HL-60 (cell line): ENCODE data around the gene C14orf132.

Experiments
- DNase-seq, 2 experiments: peaks; one replicate each; pipeline ENCODE4 v3.0.0-alpha.2; 2010 to 2020; ENCODE audit warnings: low read depth in 1 of 2, low spot score in 1 of 2
- H3K27ac ChIP-seq: fragments of 250-450 bp; sonication (Bioruptor Pico); replicated peaks from 2 replicates; pipeline ENCODE4 v1.5.1; 2020; ENCODE audit warnings: mild to moderate bottlenecking, moderate library complexity
- H3K27me3 ChIP-seq: fragments of 250-450 bp; sonication (Bioruptor Pico); 2 replicates; pipeline ENCODE4 v1.5.1; 2021; ENCODE audit warnings: mild to moderate bottlenecking, moderate library complexity; ENCODE audit not compliant: insufficient read depth, poor library complexity, severe bottlenecking
- H3K4me3 ChIP-seq: replicated peaks from 2 replicates; pipeline ENCODE4 v1.5.1; 2011; ENCODE audit warnings: mild to moderate bottlenecking, control low read depth, low read length; ENCODE audit not compliant: insufficient read depth
- GABPA ChIP-seq: IDR thresholded peaks from 2 replicates; pipeline ENCODE4 v1.6.1; 2012; ENCODE audit warnings: low read depth
- POLR2AphosphoS5 ChIP-seq: IDR thresholded peaks from 2 replicates; pipeline ENCODE4 v1.6.1; 2012; ENCODE audit warnings: low read depth
- SPI1 ChIP-seq: IDR thresholded peaks from 2 replicates; pipeline ENCODE4 v1.6.1; 2012; ENCODE audit warnings: low read depth, mild to moderate bottlenecking, borderline replicate concordance
- TF ChIP-seq, protein P1 (sequence below): IDR thresholded peaks from 2 replicates; pipeline ENCODE4 v1.6.1; 2012; ENCODE audit warnings: low read depth; ENCODE audit not compliant: insufficient replicate concordance
- TF ChIP-seq, protein P2 (sequence below): IDR thresholded peaks from one replicate; pipeline ENCODE4 v1.5.1; 2011; ENCODE audit warnings: low read length, control low read depth, inconsistent platforms; ENCODE audit not compliant: insufficient read depth

The C14orf132 gene

DNA sequence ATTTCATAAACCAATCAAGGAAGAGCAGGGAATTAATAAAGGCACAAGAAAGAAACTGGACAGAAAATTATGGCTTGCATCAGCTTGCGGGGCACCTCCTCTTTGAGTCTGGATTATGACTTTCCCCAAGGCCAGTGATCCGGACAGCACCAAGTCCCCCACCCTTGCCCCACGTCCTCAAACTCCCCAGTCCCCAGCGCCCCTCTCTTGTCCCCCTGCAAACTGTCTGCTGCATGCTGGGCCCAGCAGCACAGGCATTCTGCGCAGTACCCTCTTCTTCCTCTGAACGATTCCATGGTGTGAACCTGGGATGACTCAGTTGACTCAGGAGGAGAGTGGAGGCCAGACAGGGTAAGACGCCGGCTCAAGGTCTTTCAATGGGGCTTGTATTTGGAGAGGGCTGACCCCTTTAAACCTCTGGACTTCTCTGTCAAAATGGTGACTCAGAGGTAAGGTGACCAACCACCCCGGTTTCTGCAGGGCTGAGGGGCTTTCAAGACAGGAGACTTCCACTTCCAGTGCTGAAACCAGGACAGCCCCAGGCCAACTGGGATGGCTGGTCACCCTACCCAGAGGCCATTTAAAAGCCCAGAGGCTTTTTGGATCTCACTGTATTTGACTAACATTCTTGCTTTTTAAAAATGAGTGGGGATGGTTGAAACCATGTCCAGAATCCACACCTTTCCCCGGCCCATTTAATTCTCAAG, 13.5 kb downstream of the C14orf132 start:
- no peak overlapping the region for H3K4me3 ChIP-seq
- no peak for DNase-seq
- no peak for TF ChIP-seq POLR2AphosphoS5
- TF ChIP-seq GABPA = no peak
- TF ChIP-seq, protein P1, sequence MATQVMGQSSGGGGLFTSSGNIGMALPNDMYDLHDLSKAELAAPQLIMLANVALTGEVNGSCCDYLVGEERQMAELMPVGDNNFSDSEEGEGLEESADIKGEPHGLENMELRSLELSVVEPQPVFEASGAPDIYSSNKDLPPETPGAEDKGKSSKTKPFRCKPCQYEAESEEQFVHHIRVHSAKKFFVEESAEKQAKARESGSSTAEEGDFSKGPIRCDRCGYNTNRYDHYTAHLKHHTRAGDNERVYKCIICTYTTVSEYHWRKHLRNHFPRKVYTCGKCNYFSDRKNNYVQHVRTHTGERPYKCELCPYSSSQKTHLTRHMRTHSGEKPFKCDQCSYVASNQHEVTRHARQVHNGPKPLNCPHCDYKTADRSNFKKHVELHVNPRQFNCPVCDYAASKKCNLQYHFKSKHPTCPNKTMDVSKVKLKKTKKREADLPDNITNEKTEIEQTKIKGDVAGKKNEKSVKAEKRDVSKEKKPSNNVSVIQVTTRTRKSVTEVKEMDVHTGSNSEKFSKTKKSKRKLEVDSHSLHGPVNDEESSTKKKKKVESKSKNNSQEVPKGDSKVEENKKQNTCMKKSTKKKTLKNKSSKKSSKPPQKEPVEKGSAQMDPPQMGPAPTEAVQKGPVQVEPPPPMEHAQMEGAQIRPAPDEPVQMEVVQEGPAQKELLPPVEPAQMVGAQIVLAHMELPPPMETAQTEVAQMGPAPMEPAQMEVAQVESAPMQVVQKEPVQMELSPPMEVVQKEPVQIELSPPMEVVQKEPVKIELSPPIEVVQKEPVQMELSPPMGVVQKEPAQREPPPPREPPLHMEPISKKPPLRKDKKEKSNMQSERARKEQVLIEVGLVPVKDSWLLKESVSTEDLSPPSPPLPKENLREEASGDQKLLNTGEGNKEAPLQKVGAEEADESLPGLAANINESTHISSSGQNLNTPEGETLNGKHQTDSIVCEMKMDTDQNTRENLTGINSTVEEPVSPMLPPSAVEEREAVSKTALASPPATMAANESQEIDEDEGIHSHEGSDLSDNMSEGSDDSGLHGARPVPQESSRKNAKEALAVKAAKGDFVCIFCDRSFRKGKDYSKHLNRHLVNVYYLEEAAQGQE = no peak
- TF ChIP-seq SPI1 = no peak
- TF ChIP-seq, protein P2, sequence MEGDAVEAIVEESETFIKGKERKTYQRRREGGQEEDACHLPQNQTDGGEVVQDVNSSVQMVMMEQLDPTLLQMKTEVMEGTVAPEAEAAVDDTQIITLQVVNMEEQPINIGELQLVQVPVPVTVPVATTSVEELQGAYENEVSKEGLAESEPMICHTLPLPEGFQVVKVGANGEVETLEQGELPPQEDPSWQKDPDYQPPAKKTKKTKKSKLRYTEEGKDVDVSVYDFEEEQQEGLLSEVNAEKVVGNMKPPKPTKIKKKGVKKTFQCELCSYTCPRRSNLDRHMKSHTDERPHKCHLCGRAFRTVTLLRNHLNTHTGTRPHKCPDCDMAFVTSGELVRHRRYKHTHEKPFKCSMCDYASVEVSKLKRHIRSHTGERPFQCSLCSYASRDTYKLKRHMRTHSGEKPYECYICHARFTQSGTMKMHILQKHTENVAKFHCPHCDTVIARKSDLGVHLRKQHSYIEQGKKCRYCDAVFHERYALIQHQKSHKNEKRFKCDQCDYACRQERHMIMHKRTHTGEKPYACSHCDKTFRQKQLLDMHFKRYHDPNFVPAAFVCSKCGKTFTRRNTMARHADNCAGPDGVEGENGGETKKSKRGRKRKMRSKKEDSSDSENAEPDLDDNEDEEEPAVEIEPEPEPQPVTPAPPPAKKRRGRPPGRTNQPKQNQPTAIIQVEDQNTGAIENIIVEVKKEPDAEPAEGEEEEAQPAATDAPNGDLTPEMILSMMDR = no peak
- no peaks in the 10 kb centered on the region for H3K27me3 ChIP-seq
- H3K27ac ChIP-seq = no peak overlapping the region

GRCh38 chr14:96053248-96053599, 14.1 kb downstream of the C14orf132 start:
- TF ChIP-seq, protein P2 = no peak
- TF ChIP-seq, protein P1 = no peak
- TF ChIP-seq SPI1 (no peak), GABPA (no peak), POLR2AphosphoS5 (no peak)
- no peak for DNase-seq
- Histone ChIP-seq H3K4me3 (no peak overlapping the region), H3K27ac (no peak overlapping the region), H3K27me3 (no peaks in the 10 kb centered on the region)

DNA sequence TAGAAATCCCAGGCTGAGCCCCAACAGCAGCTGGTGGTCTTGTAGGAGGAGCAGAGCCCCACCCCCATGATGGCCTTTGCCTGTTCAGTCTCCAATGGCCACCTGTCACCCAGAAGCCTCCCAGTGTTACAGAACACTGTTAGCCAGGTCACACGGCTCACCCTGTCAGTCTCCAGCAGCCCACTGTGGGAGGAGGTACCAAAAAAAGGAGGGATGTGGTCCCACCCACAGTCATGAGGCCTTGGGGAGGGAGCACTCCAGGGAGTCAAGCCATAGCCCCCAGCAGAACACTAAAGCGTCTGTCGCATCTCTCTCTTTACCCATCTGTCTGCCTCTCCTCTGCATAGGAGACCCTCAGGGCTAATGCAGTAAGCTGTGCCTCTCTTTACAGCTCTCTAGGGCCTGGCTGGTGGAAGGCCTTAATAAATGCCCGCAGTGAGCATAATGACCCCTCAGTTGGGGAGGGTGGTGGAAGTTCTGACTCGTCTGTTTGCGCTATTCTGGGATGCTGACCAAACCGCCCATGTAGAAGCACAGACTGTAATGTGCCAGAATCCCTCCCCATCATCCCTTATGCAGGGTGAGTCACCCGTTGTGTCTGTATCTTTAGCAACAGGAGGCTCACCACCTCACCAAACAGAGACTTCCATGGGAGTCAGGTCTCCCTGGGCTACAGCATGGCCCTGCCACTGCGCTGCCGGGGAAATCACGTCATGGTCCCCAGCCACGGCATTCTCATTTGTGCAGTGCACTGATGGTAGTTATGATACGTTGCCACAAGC, 14.6 kb downstream of the C14orf132 start:
- TF ChIP-seq, protein P1 = no peak
- TF ChIP-seq GABPA = no peak
- Histone ChIP-seq H3K27ac (no peak overlapping the region), H3K27me3 (no peaks in the 10 kb centered on the region), H3K4me3 (no peak overlapping the region)
- DNase-seq = no peak
